ENCODE data around the gene RELT. TPM values are rescaled to one million over a fixed set of nuclear protein-coding genes. Genes with fewer than 3 reads are reported as not detected.

RELT gene
- total and polyA plus RNA-seq, 2 donors: 9.9 to 10.4 TPM

DNA sequence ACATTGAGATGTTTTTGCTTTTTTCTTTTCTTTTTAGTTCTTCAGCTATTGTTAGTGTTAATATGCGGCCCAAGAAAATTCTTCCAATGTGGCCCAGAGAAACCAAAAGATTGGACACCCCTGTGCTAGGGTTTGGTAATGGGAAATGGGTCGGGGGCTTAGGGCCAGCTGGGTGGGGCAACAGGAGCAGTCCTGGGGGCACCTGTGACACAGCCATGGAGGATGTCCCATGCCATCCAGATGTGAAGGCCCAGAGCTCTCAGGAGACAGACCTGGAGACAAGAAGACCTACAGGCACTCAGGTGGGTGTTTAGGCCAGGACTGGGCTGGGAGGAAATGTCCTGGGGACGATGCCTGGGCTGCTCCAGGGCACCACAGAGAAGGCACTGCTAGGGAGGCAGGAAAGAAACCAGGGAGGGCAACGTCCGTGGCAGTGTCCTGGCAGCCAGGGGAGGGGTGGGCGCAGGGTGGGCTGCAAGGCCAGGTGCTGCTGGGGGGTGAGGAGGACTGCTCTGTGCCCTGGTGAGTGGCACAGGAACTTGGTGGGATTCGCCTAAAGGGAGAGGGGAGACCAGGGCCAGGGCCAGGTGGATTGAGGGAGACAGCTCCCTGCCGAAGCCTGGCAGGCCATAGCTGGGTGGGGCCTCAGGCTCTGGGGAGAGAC lies 21.4 kb downstream of the RELT start:
- H3K9me3 ChIP-seq (ENCODE audit: control insufficient read depth in 2 of 2, insufficient read depth in 1 of 2, low read length in 1 of 2): no peaks in the 10 kb centered on the region
- DNase-seq (ENCODE audit: low read depth in 6 of 9, low spot score in 9 of 9): no peak
- no peak overlapping the region for H3K4me3 ChIP-seq (ENCODE audit: low read length in 2 of 2)
- H3K36me3 ChIP-seq (ENCODE audit: control insufficient read depth in 2 of 2, insufficient read depth in 2 of 2, low read length in 1 of 2): peaks cover 39 to 42% of the 10 kb centered on the region in 2 donors
- no peaks in the 10 kb centered on the region for H3K4me1 ChIP-seq (ENCODE audit: control insufficient read depth in 2 of 2, insufficient read depth in 2 of 2, low read length in 2 of 2)
- WGBS: 97% methylated on average over 8 of the region's 8 CpGs
- no peak overlapping the region for H3K27ac ChIP-seq (ENCODE audit: low read depth in 1 of 2, low read length in 1 of 2)
- H3K27me3 ChIP-seq (ENCODE audit: control insufficient read depth in 2 of 2, insufficient read depth in 1 of 2, low read length in 1 of 2): no peaks in the 10 kb centered on the region

DNA sequence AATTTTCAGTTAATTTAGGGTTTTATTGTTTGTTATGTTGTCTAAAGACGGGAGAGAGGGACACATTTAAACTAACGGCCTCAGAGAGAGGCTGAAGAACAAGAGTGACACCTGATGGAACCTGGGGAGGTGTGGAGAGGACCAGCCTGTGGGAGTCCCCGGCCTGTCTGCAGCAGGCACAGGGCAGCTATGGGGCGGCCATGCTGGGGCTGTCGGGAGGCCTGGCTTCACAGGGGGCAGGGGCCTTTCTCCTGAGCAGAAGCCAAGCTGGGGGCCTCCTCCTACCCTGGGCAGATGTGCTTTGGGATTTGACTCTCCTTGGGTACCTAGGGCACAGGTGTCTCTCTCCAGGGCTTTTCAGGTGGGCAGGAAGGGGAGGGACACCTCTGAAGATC lies 21.9 kb downstream of the RELT start:
- Histone ChIP-seq H3K36me3 (ENCODE audit: control insufficient read depth in 2 of 2, insufficient read depth in 2 of 2, low read length in 1 of 2) (peaks cover 34 to 43% of the 10 kb centered on the region in 2 donors), H3K27me3 (ENCODE audit: control insufficient read depth in 2 of 2, insufficient read depth in 1 of 2, low read length in 1 of 2) (no peaks in the 10 kb centered on the region), H3K9me3 (ENCODE audit: control insufficient read depth in 2 of 2, insufficient read depth in 1 of 2, low read length in 1 of 2) (no peaks in the 10 kb centered on the region), H3K4me3 (ENCODE audit: low read length in 2 of 2) (no peak overlapping the region), H3K27ac (ENCODE audit: low read depth in 1 of 2, low read length in 1 of 2) (no peak overlapping the region), H3K4me1 (ENCODE audit: control insufficient read depth in 2 of 2, insufficient read depth in 2 of 2, low read length in 2 of 2) (no peaks in the 10 kb centered on the region)
- DNase-seq (ENCODE audit: low read depth in 6 of 9, low spot score in 9 of 9): no peak
- WGBS: 96% methylated on average over 5 of the region's 5 CpGs

GRCh38 chr11:73398721-73399120 lies 22.5 kb downstream of the RELT start:
- H3K36me3 ChIP-seq (ENCODE audit: control insufficient read depth in 2 of 2, insufficient read depth in 2 of 2, low read length in 1 of 2): peaks cover 37 to 43% of the 10 kb centered on the region in 2 donors
- no peak overlapping the region for H3K27ac ChIP-seq (ENCODE audit: low read depth in 1 of 2, low read length in 1 of 2)
- H3K4me3 ChIP-seq (ENCODE audit: low read length in 2 of 2): no peak overlapping the region
- WGBS: 99% methylated on average over 2 of the region's 2 CpGs
- DNase-seq (ENCODE audit: low read depth in 6 of 9, low spot score in 9 of 9): no peak
- no peaks in the 10 kb centered on the region for H3K4me1 ChIP-seq (ENCODE audit: control insufficient read depth in 2 of 2, insufficient read depth in 2 of 2, low read length in 2 of 2)
- no peaks in the 10 kb centered on the region for H3K9me3 ChIP-seq (ENCODE audit: control insufficient read depth in 2 of 2, insufficient read depth in 1 of 2, low read length in 1 of 2)
- H3K27me3 ChIP-seq (ENCODE audit: control insufficient read depth in 2 of 2, insufficient read depth in 1 of 2, low read length in 1 of 2): no peaks in the 10 kb centered on the region

DNA sequence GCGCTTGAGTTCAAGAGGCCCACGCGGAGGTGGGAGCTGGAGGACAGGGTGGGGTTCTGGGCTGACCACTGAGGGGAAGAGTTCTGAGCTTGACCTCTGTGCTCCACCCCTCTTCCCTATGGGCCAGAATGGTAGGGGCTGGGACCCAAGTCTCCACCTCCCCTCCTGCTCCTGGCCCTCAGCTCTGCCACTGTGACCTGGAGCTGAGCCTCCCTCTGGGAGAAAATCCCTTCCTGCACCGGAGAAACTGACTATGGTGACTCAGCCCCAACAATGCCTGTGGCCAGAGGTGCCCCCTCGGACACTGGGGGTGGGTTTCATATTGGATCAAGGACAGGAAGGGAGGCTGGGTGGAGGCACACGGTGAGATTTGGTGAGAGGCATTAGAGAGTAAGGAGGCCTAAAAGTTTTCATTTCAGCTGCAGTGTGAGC lies 23.0 kb downstream of the RELT start:
- Histone ChIP-seq H3K9me3 (ENCODE audit: control insufficient read depth in 2 of 2, insufficient read depth in 1 of 2, low read length in 1 of 2) (no peaks in the 10 kb centered on the region), H3K4me1 (ENCODE audit: control insufficient read depth in 2 of 2, insufficient read depth in 2 of 2, low read length in 2 of 2) (no peaks in the 10 kb centered on the region), H3K27ac (ENCODE audit: low read depth in 1 of 2, low read length in 1 of 2) (no peak overlapping the region), H3K27me3 (ENCODE audit: control insufficient read depth in 2 of 2, insufficient read depth in 1 of 2, low read length in 1 of 2) (no peaks in the 10 kb centered on the region), H3K4me3 (ENCODE audit: low read length in 2 of 2) (no peak overlapping the region), H3K36me3 (ENCODE audit: control insufficient read depth in 2 of 2, insufficient read depth in 2 of 2, low read length in 1 of 2) (peaks cover 41 to 45% of the 10 kb centered on the region in 2 donors)
- WGBS: 95% methylated on average over 6 of the region's 6 CpGs
- no peak for DNase-seq (ENCODE audit: low read depth in 6 of 9, low spot score in 9 of 9)

DNA sequence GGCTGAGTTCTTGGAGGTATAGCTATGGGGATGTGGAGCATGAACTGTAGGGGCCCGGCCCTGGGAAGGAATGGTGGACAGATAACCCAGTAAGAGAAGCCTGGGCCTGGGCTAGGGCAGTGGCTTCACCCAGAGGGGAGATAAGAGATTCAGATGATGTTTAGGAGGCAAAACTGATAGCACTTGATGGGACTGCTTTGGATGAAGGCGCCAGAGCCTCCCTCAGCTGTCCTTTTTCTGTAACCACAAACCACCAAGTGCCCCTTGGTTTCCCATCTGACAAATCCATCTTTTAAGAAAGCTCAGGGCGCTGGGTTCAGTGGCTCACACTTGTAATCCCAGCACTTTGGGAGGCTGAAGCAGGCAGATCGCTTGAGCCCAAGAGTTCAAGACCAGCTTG lies 23.4 kb downstream of the RELT start:
- WGBS: 72% methylated on average over 4 of the region's 4 CpGs
- no peak for DNase-seq (ENCODE audit: low read depth in 6 of 9, low spot score in 9 of 9)
- Histone ChIP-seq H3K4me3 (ENCODE audit: low read length in 2 of 2) (no peak overlapping the region), H3K4me1 (ENCODE audit: control insufficient read depth in 2 of 2, insufficient read depth in 2 of 2, low read length in 2 of 2) (no peaks in the 10 kb centered on the region), H3K27me3 (ENCODE audit: control insufficient read depth in 2 of 2, insufficient read depth in 1 of 2, low read length in 1 of 2) (no peaks in the 10 kb centered on the region), H3K36me3 (ENCODE audit: control insufficient read depth in 2 of 2, insufficient read depth in 2 of 2, low read length in 1 of 2) (peaks cover 41 to 44% of the 10 kb centered on the region in 2 donors), H3K27ac (ENCODE audit: low read depth in 1 of 2, low read length in 1 of 2) (no peak overlapping the region), H3K9me3 (ENCODE audit: control insufficient read depth in 2 of 2, insufficient read depth in 1 of 2, low read length in 1 of 2) (no peaks in the 10 kb centered on the region)

- Histone ChIP-seq H3K36me3 (ENCODE audit: control insufficient read depth in 2 of 2, insufficient read depth in 2 of 2, low read length in 1 of 2) (peaks cover 41 to 50% of the 10 kb centered on the region in 2 donors), H3K9me3 (ENCODE audit: control insufficient read depth in 2 of 2, insufficient read depth in 1 of 2, low read length in 1 of 2) (no peaks in the 10 kb centered on the region), H3K4me3 (ENCODE audit: low read length in 2 of 2) (no peak overlapping the region), H3K27ac (ENCODE audit: low read depth in 1 of 2, low read length in 1 of 2) (no peak overlapping the region), H3K4me1 (ENCODE audit: control insufficient read depth in 2 of 2, insufficient read depth in 2 of 2, low read length in 2 of 2) (no peaks in the 10 kb centered on the region), H3K27me3 (ENCODE audit: control insufficient read depth in 2 of 2, insufficient read depth in 1 of 2, low read length in 1 of 2) (no peaks in the 10 kb centered on the region)
- no peak for DNase-seq (ENCODE audit: low read depth in 6 of 9, low spot score in 9 of 9)
- WGBS: 97% methylated on average over 6 of the region's 6 CpGs
Observed at GRCh38 chr11:73400293-73400692, 24.1 kb downstream of the RELT start.

- DNase-seq (ENCODE audit: low read depth in 6 of 9, low spot score in 9 of 9): no peak
- peaks cover 40 to 49% of the 10 kb centered on the region in 2 donors for H3K36me3 ChIP-seq (ENCODE audit: control insufficient read depth in 2 of 2, insufficient read depth in 2 of 2, low read length in 1 of 2)
- 98% methylated on average over 3 of the region's 3 CpGs for WGBS
Observed at GRCh38 chr11:73401217-73401923, 25.2 kb downstream of the RELT start.

GRCh38 chr11:73401924-73402833 lies 26.0 kb downstream of the RELT start:
- peaks cover 34 to 49% of the 10 kb centered on the region in 2 donors for H3K36me3 ChIP-seq (ENCODE audit: control insufficient read depth in 2 of 2, insufficient read depth in 2 of 2, low read length in 1 of 2)
- no peaks in the 10 kb centered on the region for H3K4me1 ChIP-seq (ENCODE audit: control insufficient read depth in 2 of 2, insufficient read depth in 2 of 2, low read length in 2 of 2)
- H3K27me3 ChIP-seq (ENCODE audit: control insufficient read depth in 2 of 2, insufficient read depth in 1 of 2, low read length in 1 of 2): no peaks in the 10 kb centered on the region
- no peaks in the 10 kb centered on the region for H3K9me3 ChIP-seq (ENCODE audit: control insufficient read depth in 2 of 2, insufficient read depth in 1 of 2, low read length in 1 of 2)
- no peak for DNase-seq (ENCODE audit: low read depth in 6 of 9, low spot score in 9 of 9)
- 97% methylated on average over 15 of the region's 15 CpGs for WGBS
- no peak overlapping the region for H3K27ac ChIP-seq (ENCODE audit: low read depth in 1 of 2, low read length in 1 of 2)
- H3K4me3 ChIP-seq (ENCODE audit: low read length in 2 of 2): no peak overlapping the region

More at GRCh38 chr11:73401217-73401923, 25.2 kb downstream of the RELT start:
- Histone ChIP-seq H3K4me3 (ENCODE audit: low read length in 2 of 2) (no peak overlapping the region), H3K27me3 (ENCODE audit: control insufficient read depth in 2 of 2, insufficient read depth in 1 of 2, low read length in 1 of 2) (no peaks in the 10 kb centered on the region), H3K27ac (ENCODE audit: low read depth in 1 of 2, low read length in 1 of 2) (no peak overlapping the region), H3K4me1 (ENCODE audit: control insufficient read depth in 2 of 2, insufficient read depth in 2 of 2, low read length in 2 of 2) (no peaks in the 10 kb centered on the region), H3K9me3 (ENCODE audit: control insufficient read depth in 2 of 2, insufficient read depth in 1 of 2, low read length in 1 of 2) (no peaks in the 10 kb centered on the region)

DNA sequence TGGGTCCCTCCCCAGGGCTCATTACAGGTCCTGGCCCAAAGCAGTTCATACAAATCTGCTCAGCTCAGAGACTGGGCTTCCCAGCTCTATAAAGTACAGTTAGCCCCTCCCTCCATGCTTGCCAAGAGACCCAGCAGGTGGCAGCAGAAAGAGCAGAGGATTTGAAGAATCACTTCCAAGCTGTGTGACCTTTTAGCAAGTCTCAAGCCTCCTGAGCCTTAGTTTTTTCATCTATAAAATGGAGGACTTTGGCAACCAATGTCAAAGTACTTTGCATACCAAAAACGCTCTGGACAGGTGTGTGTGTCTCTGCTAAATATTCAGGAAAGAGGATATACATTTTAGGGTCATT lies 26.6 kb downstream of the RELT start:
- Histone ChIP-seq H3K27me3 (ENCODE audit: control insufficient read depth in 2 of 2, insufficient read depth in 1 of 2, low read length in 1 of 2) (no peaks in the 10 kb centered on the region), H3K4me1 (ENCODE audit: control insufficient read depth in 2 of 2, insufficient read depth in 2 of 2, low read length in 2 of 2) (no peaks in the 10 kb centered on the region), H3K36me3 (ENCODE audit: control insufficient read depth in 2 of 2, insufficient read depth in 2 of 2, low read length in 1 of 2) (peaks cover 33 to 46% of the 10 kb centered on the region in 2 donors), H3K4me3 (ENCODE audit: low read length in 2 of 2) (no peak overlapping the region), H3K9me3 (ENCODE audit: control insufficient read depth in 2 of 2, insufficient read depth in 1 of 2, low read length in 1 of 2) (no peaks in the 10 kb centered on the region), H3K27ac (ENCODE audit: low read depth in 1 of 2, low read length in 1 of 2) (no peak overlapping the region)
- 93% methylated on average over 1 of the region's 1 CpG for WGBS
- DNase-seq (ENCODE audit: low read depth in 6 of 9, low spot score in 9 of 9): peak in 2 of 9 donors; percentile 33 to 46
